ENCODE results near the gene AFF1.

- TF ChIP-seq POLR2A (IDR thresholded peaks at IDR 0.05; ENCODE audit: low read depth, low read length) (no peak), POLR2AphosphoS5 (IDR thresholded peaks at IDR 0.05; ENCODE audit: low read depth, low read length) (no peak)
These were observed 33.0 kb downstream of the AFF1 start for GRCh38 chr4:86967798-86968197.
